RCC 7860 (cell line): ENCODE measurements around the gene SEZ6L2.
"Not testable (repeated sequence)": the region's sequence is repeated elsewhere in the genome, so short reads cannot be mapped to it uniquely, and the experiment has no call there.

Experiments
- DNase-seq: peaks from one replicate; pipeline ENCODE4 v3.0.0-alpha.2; 2015; ENCODE audit warnings: low spot score
- FAIRE-seq: peaks from 2 replicates; lab custom pipeline; 2012; peaks lifted over from hg19 to GRCh38; lab: Jason Lieb, UNC

SEZ6L2 gene

DNA sequence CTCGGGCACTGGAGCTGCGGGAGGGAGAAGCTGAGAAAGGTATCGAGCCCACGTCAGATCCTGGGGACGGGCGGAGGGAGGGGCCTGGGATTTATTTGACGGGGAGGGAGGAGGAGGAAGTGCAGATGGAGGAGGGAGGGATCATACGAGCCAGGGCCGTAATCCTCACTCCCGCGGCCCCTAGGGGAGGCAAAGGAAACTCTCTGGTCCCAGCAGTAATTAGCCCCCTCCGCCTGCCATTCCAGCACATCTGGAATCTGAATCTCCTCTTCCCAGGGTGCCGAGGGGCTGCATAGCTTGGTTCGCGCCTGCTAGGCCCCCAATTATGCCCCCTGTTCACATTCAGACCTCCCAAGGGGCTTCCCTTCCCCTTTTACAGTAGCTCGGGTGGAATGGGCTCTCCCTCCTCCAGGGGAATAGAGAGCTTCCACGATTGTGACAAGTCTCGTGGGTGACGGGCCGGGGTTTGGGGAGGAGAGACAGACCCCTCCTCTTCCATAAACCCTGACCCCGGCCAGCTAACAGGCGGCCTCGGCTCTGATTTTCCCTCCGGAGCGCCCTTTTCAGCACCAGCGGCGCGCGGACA lies at the start of gene SEZ6L2:
Gene SEZ6L2 (minus strand): TSS at position 35 of the 586 bp plus-strand sequence. CDS start 531 bp downstream, outside the sequence.
- DNase-seq, result peak; percentile 81
- FAIRE-seq, result peak; percentile 56

GRCh38 chr16:29947897-29948296 lies 48.5 kb upstream of the SEZ6L2 start:
- FAIRE-seq (no peak), DNase-seq (no peak)

DNA sequence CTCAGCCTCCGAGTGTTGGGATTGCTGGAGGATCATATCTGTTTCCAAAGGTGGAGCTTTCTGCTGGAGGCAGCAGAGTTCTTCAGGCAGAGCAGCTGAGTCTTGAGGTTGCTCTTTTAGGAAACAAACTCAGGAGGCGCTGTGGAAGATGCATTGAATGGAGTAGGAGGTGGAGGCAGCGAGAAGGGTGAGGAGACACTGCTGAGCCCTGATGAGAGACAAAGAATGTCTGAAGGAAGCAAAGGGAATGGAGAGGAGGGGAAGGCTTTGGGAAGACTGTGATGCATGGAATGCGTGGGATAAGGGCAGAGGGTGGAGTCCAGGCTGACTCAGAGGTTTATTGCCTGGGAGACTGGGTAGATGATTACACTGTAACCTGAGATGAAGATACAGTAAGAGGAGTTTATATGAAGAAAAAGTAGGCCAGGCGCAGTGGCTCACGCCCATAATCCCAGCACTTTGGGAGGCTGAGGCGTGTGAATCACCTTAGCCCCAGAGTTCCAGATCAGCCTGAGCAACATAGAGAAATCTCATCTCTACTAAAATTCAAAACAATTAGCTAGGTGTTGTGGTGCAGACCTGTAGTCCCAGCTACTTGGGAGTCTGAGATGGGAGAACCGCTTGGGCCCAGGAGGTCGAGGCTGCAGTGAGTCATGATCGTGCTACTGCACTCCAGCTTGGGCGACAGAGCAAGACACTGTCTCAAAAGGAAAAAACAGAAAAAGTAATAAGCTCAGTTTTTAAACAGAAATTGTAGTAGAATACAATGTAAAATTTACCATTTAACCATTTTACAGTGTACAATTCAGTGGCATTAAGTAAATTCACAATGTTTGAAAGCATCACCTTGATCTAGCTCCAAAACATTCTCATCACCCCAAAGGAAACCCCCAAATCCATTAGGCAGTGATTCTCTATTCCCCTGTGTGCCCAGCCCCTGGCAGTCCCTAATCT lies 44.8 kb upstream of the SEZ6L2 start:
- FAIRE-seq, result peak; percentile 96
- DNase-seq, result peak; percentile 99

DNA sequence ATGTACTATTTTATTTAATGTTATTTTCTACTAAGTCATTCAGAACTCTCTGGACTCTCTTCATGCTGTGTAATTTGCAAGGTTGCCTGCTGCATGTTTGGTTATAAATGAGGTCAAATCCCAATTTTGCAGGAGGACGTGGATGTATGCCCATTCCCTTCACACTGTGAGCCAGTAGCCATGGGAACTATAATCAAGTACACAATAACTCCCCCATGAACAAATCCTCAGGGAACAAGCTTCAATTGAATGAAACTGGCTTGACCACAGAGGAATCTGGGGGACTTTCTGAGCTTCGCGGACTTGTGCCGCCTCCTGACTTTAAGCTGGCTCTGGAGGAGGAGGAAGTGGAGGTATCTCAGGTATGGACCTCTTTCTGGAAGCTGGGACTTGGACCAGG lies 41.3 kb upstream of the SEZ6L2 start:
- DNase-seq, result no peak
- no peak for FAIRE-seq

DNA sequence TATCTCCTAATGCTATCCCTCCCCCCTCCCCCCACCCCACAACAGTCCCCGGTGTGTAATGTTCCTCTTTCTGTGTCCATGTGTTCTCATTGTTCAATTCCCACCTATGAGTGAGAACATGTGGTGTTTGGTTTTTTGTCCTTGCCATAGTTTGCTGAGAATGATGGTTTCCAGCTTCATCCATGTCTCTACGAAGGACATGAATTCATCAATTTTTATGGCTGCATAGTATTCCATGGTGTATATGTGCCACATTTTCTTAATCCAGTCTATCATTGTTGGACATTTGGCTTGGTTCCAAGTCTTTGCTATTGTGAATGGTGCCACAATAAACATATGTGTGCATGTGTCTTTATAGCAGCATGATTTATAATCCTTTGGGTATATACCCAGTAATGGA lies 32.4 kb upstream of the SEZ6L2 start:
- DNase-seq, FAIRE-seq: not testable (repeated sequence)

DNA sequence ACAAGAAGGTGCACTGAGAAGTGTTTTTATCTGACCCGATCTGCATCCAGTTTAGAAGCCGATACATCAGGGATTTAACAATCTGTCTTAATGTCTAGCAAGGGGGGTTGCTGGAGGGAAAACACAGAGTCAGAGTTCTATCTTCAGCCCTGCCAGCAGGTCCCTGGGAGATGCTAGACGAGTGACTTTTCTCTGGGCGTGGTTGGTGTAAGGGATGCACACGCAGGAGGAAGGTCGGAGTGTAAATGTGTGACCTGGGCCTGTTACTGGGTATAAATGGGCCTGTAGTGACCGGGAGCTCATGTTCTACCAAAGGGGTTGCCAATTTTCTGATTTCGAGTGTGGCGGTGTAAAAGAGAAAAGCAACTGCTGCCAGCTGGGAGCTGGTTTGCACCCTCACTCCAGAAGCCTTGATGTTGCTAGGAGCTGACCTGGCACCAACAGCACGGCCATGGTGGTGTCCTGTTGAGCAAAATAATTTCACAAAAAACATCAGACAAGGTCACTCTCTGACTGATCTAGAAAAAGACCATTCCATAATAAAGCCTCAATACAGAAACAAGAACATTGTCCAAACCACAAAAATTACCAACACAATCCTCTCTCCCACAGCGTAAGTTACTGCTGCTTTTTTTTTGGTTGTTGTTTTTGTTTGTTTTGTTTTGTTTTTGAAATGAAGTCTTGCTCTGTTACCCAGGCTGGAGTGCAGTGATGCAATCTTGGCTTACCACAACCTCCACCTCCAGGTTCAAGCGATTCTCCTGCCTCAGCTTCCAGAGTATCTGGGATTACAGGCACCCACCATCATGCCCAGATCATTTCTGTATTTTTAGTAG lies 27.9 kb upstream of the SEZ6L2 start:
- FAIRE-seq (no peak), DNase-seq (no peak)

DNA sequence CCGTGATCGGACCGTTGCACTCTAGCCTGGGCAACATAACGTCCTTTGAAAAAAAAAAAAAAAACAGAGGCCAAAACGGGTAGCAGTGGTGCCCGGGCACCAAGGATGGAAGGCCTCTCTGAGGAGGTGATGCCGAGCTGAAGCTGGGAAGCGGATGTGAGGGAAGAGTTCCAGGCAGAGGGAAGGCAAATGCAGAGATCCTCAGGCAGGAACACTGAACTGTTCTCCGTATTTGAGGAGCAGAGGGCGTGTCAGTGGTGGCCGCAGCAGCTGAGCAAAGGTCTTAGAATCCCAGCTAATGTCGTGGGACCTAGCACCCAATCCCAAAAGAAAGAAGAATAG lies 27.3 kb upstream of the SEZ6L2 start:
- FAIRE-seq, result no peak
- DNase-seq, result no peak

DNA sequence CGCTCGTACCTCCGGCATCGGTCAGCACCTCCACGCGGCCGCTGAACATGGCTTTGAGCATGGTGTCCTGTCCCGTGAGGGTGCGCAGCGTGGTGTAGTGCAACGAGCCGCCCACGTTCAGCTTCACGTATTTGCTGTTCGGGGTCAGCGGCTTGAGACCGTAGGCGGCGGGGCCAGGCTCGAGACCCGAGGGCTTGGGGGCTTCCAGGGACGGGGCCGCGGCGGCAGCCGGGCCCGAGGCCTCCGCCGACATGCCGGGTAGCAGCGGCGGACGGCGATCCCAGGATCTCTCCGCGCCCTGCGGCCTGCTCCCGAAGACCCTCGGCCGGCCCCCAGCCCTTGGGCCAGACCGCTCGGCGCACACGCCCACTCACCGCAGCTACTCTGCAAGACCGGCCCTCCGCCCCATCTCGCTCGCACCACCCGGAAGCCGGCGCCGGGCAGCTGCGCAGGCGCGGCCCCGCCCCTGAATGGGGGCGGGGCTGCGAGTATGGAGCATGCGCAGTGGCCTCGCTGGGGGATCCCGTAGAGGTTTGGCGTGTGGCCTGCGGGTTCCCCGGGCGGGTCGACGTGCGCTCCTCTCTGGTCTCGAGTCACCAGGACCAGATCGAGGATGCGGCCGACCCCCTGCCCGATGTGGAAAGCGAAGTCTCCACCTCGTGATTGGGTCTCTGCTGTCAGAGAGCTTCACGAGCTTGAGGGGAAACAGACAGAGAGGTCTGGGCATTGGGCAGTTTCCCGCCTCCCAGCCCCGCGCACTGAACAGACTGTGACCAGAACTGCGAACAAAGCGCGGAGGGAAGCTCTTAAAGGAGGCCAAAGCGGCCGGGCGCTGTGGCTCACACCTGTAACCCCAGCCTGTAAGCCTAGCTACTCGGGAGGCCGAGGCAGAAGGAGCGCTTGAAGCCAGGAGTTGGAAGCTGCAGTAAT lies 26.7 kb upstream of the SEZ6L2 start, which contains the start of gene KCTD13:
Gene KCTD13 (minus strand): TSS at position 446 of the 930 bp plus-strand sequence. CDS start 193 bp downstream, at position 253.
- no peak for FAIRE-seq
- DNase-seq, result peak; percentile 73

GRCh38 chr16:29925105-29925756 lies 25.9 kb upstream of the SEZ6L2 start:
- FAIRE-seq (no peak), DNase-seq (no peak)

DNA sequence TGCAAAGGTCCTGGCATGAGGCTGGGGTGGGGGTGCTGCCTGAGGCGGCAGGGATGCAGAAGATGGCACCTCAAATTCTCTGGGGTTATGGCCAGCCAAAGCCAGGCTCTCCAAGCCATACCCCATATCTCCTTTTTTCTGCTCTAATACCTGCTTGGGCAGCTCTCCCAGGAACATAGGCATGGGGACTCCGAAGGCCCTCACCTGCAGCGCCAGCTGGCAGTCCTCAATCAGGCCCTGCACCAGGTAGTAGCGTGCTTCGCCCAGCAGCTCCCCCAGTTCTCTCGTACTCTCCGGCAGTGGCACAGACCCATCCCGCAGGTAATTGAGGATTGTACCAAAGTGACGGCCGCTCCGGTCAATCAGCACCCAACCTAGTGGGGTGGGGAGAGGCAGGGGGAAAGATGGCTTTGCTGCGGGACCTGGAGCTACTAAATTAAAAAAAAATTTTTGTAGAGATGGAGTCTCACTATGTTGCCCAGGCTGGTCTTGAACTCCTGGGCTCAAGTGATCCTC lies 23.7 kb upstream of the SEZ6L2 start:
- DNase-seq (no peak), FAIRE-seq (no peak)

- no peak for FAIRE-seq
- DNase-seq, result no peak
Measured at GRCh38 chr16:29922326-29922725, 23.0 kb upstream of the SEZ6L2 start.

- FAIRE-seq (no peak), DNase-seq (no peak)
Measured at GRCh38 chr16:29921034-29921385, 21.7 kb upstream of the SEZ6L2 start.

DNA sequence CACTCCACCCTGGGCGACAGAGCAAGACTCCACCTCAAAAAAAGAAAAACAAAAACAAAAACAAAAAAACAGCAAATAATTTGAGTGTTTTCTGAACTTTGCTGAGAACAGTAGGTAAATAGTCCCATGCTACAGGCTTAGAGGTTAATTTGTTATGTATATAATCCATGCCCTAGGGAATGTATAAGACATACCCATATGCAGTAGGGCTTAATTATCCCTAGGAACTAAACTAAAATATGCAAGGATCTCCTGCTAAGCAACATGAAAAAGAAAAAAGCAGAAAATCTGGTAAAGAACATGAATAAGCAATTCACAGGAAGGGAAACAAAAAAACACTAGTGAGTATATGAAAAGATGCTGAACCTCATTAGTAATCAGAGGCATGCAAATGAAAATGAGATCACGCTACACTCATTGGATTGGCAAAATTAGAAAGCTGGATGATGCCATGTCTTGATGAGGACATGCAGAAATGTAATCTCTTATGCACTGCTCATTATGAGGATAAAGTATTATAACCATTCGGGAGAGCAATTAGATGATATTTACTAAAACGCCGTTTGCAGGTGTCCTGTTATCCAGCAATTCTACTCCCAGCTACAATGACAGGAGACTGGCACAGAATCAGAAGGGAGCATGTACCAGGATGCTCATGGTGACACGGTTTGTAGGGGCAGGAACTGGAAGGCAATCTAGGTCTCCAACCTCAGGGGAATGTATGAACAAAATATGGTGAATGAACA lies 21.1 kb upstream of the SEZ6L2 start:
- FAIRE-seq (no peak), DNase-seq (no peak)

DNA sequence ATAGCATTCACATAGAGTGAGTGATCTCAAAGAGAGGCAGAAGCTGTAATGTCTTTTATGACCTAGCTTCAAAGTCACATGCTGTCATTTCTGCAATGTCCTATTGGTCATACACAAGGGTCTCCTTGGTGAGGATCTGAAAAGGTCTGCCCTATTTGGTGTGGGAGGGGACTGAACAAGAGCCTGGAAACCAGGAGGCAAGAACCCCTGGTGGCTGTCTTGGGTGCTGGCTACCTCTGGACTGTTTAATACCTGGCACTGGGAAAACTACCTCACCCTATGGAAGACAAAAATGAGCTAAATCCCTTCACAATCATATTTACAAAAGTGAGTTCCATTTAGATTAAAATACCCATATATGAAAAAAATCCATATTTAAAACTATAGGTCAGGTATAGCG lies 17.6 kb upstream of the SEZ6L2 start:
- DNase-seq, result peak; percentile 13
- no peak for FAIRE-seq

GRCh38 chr16:29915590-29916247 lies 16.4 kb upstream of the SEZ6L2 start:
- DNase-seq (peak; percentile 75), FAIRE-seq (peak; percentile 89)

DNA sequence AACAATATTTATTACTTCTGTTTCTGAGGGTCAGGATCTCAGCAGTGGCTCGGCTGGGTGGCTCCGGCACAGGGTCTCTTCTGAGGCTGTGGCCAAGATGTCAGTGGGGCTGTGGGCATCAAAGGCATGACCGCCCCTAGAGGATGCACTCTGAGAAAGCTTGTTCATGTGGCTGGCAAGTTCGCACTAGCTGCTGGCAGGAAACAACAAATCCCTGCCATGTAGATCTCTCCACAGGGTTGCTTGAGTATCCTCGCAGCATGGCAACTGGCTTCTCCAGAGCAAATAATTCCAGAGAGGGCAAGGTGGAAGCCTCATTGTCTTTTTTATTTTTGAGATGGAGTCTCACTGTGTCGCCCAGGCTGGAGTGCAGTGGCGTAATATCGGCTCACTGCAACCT lies 14.2 kb upstream of the SEZ6L2 start:
- no peak for FAIRE-seq
- no peak for DNase-seq

- no peak for DNase-seq
- no peak for FAIRE-seq
Measured at GRCh38 chr16:29912087-29912486, 12.7 kb upstream of the SEZ6L2 start.

GRCh38 chr16:29911676-29912010 lies 12.3 kb upstream of the SEZ6L2 start:
- DNase-seq (no peak), FAIRE-seq (no peak)
